CD14-positive monocyte (primary cell): ENCODE measurements around the gene SRPK1. TPM values are rescaled to one million over a fixed set of nuclear protein-coding genes. Genes with fewer than 3 reads are reported as not detected.

Experiments
- DNase-seq, 3 donors: peaks; one replicate each; pipeline ENCODE4 v3.0.0-alpha.2; 2011 to 2022
- H2AFZ ChIP-seq: 2 replicates; pipeline ENCODE4 v1.6.0; 2012; ENCODE audit warnings: mild to moderate bottlenecking, low read depth, low read length, inconsistent platforms; ENCODE audit not compliant: insufficient read depth, poor library complexity, severe bottlenecking
- H3K27ac ChIP-seq, 2 donors: 1 replicate in 1 of 2; 2 replicates in 1 of 2; pipeline ENCODE4 v1.5.1; 2012 to 2013; ENCODE audit warnings: low read length in 2 of 2, control low read depth in 1 of 2, inconsistent platforms in 1 of 2, low read depth in 1 of 2, mild to moderate bottlenecking in 1 of 2
- H3K27me3 ChIP-seq, 2 donors: one replicate each; pipeline versions ENCODE4 v1.6.0 to v1.6.1; 2011 to 2013; ENCODE audit warnings: low read length in 2 of 2; ENCODE audit not compliant: control insufficient read depth in 2 of 2, insufficient read depth in 2 of 2
- H3K36me3 ChIP-seq, 2 donors: replicated peaks in 1 of 2; 1 replicate in 1 of 2; 2 replicates in 1 of 2; pipeline versions ENCODE4 v1.5.1 to v1.6.1; 2012 to 2013; ENCODE audit warnings: low read length in 2 of 2, control low read depth in 1 of 2, inconsistent platforms in 1 of 2, mild to moderate bottlenecking in 1 of 2; ENCODE audit not compliant: insufficient read depth in 2 of 2, control insufficient read depth in 1 of 2
- H3K4me1 ChIP-seq, 2 donors: 1 replicate in 1 of 2; 2 replicates in 1 of 2; pipeline versions ENCODE4 v1.5.1 to v1.6.1; 2012 to 2013; ENCODE audit warnings: low read length in 2 of 2, control low read depth in 1 of 2, inconsistent platforms in 1 of 2, mild to moderate bottlenecking in 1 of 2, moderate library complexity in 1 of 2; ENCODE audit not compliant: insufficient read depth in 2 of 2, control insufficient read depth in 1 of 2
- H3K4me2 ChIP-seq: replicated peaks from 2 replicates; pipeline ENCODE3; 2012; ENCODE audit warnings: low read length, moderate library complexity, mild to moderate bottlenecking; ENCODE audit not compliant: poor library complexity, severe bottlenecking; ENCODE audit errors: extremely low read depth
- H3K4me3 ChIP-seq, 3 experiments: fragments of 200-600 bp in 1 of 3; sonication (generic) in 1 of 3; replicated peaks in 1 of 3; 1 replicate in 2 of 3; 2 replicates in 1 of 3; pipeline ENCODE4 v1.5.1; 2011 to 2013; ENCODE audit warnings: low read length in 3 of 3, mild to moderate bottlenecking in 3 of 3, control low read depth in 2 of 3, low read depth in 2 of 3, inconsistent platforms in 1 of 3, moderate library complexity in 1 of 3
- H3K79me2 ChIP-seq: 2 replicates; pipeline ENCODE4 v1.6.0; 2012; ENCODE audit warnings: mild to moderate bottlenecking, control low read depth, inconsistent platforms, low read length, moderate library complexity; ENCODE audit not compliant: insufficient read depth
- H3K9ac ChIP-seq: 2 replicates; pipeline ENCODE4 v1.6.0; 2017; ENCODE audit warnings: low read length, mild to moderate bottlenecking; ENCODE audit not compliant: insufficient read depth, poor library complexity, severe bottlenecking
- H3K9me3 ChIP-seq, 2 donors: replicated peaks in 1 of 2; 1 replicate in 1 of 2; 2 replicates in 1 of 2; pipeline versions ENCODE4 v1.5.1 to v1.6.1; 2012 to 2013; ENCODE audit warnings: low read length in 2 of 2, control low read depth in 1 of 2; ENCODE audit not compliant: control insufficient read depth in 1 of 2, insufficient read depth in 1 of 2
- H4K20me1 ChIP-seq: 2 replicates; pipeline ENCODE4 v1.6.0; 2012; ENCODE audit warnings: mild to moderate bottlenecking, low read length, control low read depth, moderate library complexity; ENCODE audit not compliant: insufficient read depth
- H3K27ac Mint-ChIP-seq, 7 donors: one replicate each; pipeline ENCODE4 v1.8.0; 2020; ENCODE audit warnings: mild to moderate bottlenecking in 7 of 7, mixed read lengths in 7 of 7, moderate library complexity in 6 of 7, inconsistent platforms in 2 of 7
- H3K27me3 Mint-ChIP-seq, 3 donors: one replicate each; pipeline ENCODE4 v1.8.0; 2021 to 2022; ENCODE audit warnings: low read depth in 3 of 3, mild to moderate bottlenecking in 3 of 3, mixed read lengths in 3 of 3, moderate library complexity in 3 of 3, inconsistent platforms in 1 of 3
- H3K36me3 Mint-ChIP-seq, 2 donors: one replicate each; pipeline ENCODE4 v1.8.0; 2020; ENCODE audit warnings: mixed read lengths in 2 of 2, inconsistent platforms in 1 of 2, mild to moderate bottlenecking in 1 of 2
- H3K4me1 Mint-ChIP-seq: one replicate; pipeline ENCODE4 v1.8.0; 2020; ENCODE audit warnings: mild to moderate bottlenecking, mixed read lengths
- H3K4me3 Mint-ChIP-seq, 2 donors: one replicate each; pipeline ENCODE4 v1.8.0; 2020; ENCODE audit warnings: mild to moderate bottlenecking in 2 of 2, mixed read lengths in 2 of 2, moderate library complexity in 1 of 2
- H3K9me3 Mint-ChIP-seq, 7 donors: one replicate each; pipeline ENCODE4 v1.8.0; 2020 to 2022; ENCODE audit warnings: mixed read lengths in 7 of 7, mild to moderate bottlenecking in 6 of 7, moderate library complexity in 6 of 7, inconsistent platforms in 2 of 7
- CTCF ChIP-seq: fragments of 200-600 bp; IDR thresholded peaks from one replicate; pipeline ENCODE4 v1.8.0; 2022; ENCODE audit warnings: antibody characterized with exemption, mild to moderate bottlenecking
- WGBS: methylation state at CpG from one replicate; pipeline ENCODE4 v1.1.5; 2013; ENCODE audit warnings: missing lambda C conversion rate; ENCODE audit not compliant: insufficient coverage; 5-methylcytosine and 5-hydroxymethylcytosine counted together
- intact Hi-C, 2 donors: fragments of 100-400 bp; cut with micrococcal nuclease; formaldehyde crosslinking; loops; one replicate each; pipeline versions ENCODE4 v1.15.0 to v1.15.1; 2023
- polyA plus RNA-seq, 3 donors: library from polyadenylated mRNA; depleted of rRNA in 1 of 3; unstranded in 2 of 3; stranded (reverse) in 1 of 3; fragments of 300-500 nt in 2 of 3; fragments of >200 nt in 1 of 3; fragmentation: Illumina TruSeq in 2 of 3; gene quantifications; 1 replicate in 2 of 3; 2 replicates in 1 of 3; pipeline ENCODE4 v1.2.3, GENCODE V29; 2012 to 2021

The SRPK1 gene
- polyA plus RNA-seq, 3 donors, result 7.2 to 24.8 (median 20.5) TPM

GRCh38 chr6:35844290-35844689 lies 76.6 kb downstream of the SRPK1 start:
- H3K36me3 Mint-ChIP-seq, result peaks cover 59 to 68% of the 10 kb centered on the region in 2 donors
- H3K27ac Mint-ChIP-seq, result no peak overlapping the region
- peaks cover 0 to 6% (median 3%) of the 10 kb centered on the region in 7 donors for H3K9me3 Mint-ChIP-seq
- H3K4me3 Mint-ChIP-seq, result no peak overlapping the region
- no peak overlapping the region for H2AFZ ChIP-seq
- H3K79me2 ChIP-seq, result peaks cover 4% of the 10 kb centered on the region
- no peak overlapping the region for H3K9ac ChIP-seq
- no peaks in the 10 kb centered on the region for H4K20me1 ChIP-seq
- no peak for DNase-seq
- 100% methylated on average over 2 of the region's 3 CpGs for WGBS
- H3K4me1 Mint-ChIP-seq, result peaks cover 17% of the 10 kb centered on the region
- TF ChIP-seq CTCF, result no peak
- no peaks in the 10 kb centered on the region for H3K27me3 ChIP-seq
- peaks cover 0 to 5% of the 10 kb centered on the region in 2 donors for H3K9me3 ChIP-seq
- intact Hi-C loops, result no loop called here
- H3K4me2 ChIP-seq, result no peak overlapping the region
- H3K27me3 Mint-ChIP-seq, result no peaks in the 10 kb centered on the region
- H3K4me1 ChIP-seq, result peaks cover 7 to 14% of the 10 kb centered on the region in 2 donors
- H3K4me3 ChIP-seq, result no peak overlapping the region
- no peak overlapping the region for H3K27ac ChIP-seq
- H3K36me3 ChIP-seq, result peaks cover 14 to 77% of the 10 kb centered on the region in 2 donors

- WGBS, result no CpG with 5 or more reads among the region's 3 CpGs
- Histone ChIP-seq H3K4me2 (no peak overlapping the region), H3K4me1 (peaks cover 6 to 10% of the 10 kb centered on the region in 2 donors), H3K27me3 (no peaks in the 10 kb centered on the region), H4K20me1 (no peaks in the 10 kb centered on the region), H2AFZ (no peak overlapping the region), H3K27ac (no peak overlapping the region), H3K9me3 (no peaks in the 10 kb centered on the region), H3K9ac (no peak overlapping the region), H3K79me2 (peaks cover 3% of the 10 kb centered on the region), H3K36me3 (peaks cover 17 to 82% of the 10 kb centered on the region in 2 donors), H3K4me3 (no peak overlapping the region)
- no peaks in the 10 kb centered on the region for H3K9me3 Mint-ChIP-seq
- peaks cover 16% of the 10 kb centered on the region for H3K4me1 Mint-ChIP-seq
- H3K27ac Mint-ChIP-seq, result no peak overlapping the region
- H3K4me3 Mint-ChIP-seq, result no peak overlapping the region
- intact Hi-C loops, result no loop called here
- H3K27me3 Mint-ChIP-seq, result no peaks in the 10 kb centered on the region
- DNase-seq, result no peak
- peaks cover 57 to 77% of the 10 kb centered on the region in 2 donors for H3K36me3 Mint-ChIP-seq
- no peak for TF ChIP-seq CTCF
Measured at GRCh38 chr6:35842381-35842780, 78.5 kb downstream of the SRPK1 start.
